H1 (cell line): ENCODE results near the gene ARHGAP24. TPM values are rescaled to one million over a fixed set of nuclear protein-coding genes. Genes with fewer than 3 reads are reported as not detected.

Source experiments
- CTCF ChIA-PET: fragments of 300-600 bp; sonication (Branson Sonifier 250); formaldehyde crosslinking; loops from one replicate; lab custom pipeline; 2021; ENCODE audit not compliant: partially characterized antibody; lab: Charles Lee
- POLR2A ChIA-PET: fragments of 300-600 bp; sonication (Branson Sonifier 250); formaldehyde crosslinking; loops from one replicate; lab custom pipeline; 2021; ENCODE audit warnings: inconsistent platforms; ENCODE audit not compliant: partially characterized antibody; lab: Charles Lee
- DNase-seq, 2 experiments: peaks; one replicate each; pipeline versions ENCODE4 v3.0.0 to v3.0.0-alpha.2; 2010 to 2022; ENCODE audit warnings: low spot score in 2 of 2, low read depth in 1 of 2, mixed read lengths in 1 of 2
- FAIRE-seq: peaks from 2 replicates; lab custom pipeline; 2011; peaks lifted over from hg19 to GRCh38; lab: Jason Lieb, UNC
- H2AFZ ChIP-seq: 2 replicates; pipeline ENCODE4 v1.8.1; 2012; ENCODE audit warnings: low read length, inconsistent platforms
- H2AK5ac ChIP-seq: 2 replicates; pipeline ENCODE4 v1.6.1; 2013; ENCODE audit warnings: low read depth, low read length
- H2BK120ac ChIP-seq: replicated peaks from 2 replicates; pipeline ENCODE3; 2013; ENCODE audit warnings: low read depth, low read length, inconsistent platforms
- H2BK12ac ChIP-seq: 2 replicates; pipeline ENCODE4 v1.6.1; 2013; ENCODE audit warnings: low read depth, low read length
- H2BK15ac ChIP-seq: 2 replicates; pipeline ENCODE4 v1.6.1; 2013; ENCODE audit warnings: low read length
- H2BK20ac ChIP-seq: 2 replicates; pipeline ENCODE4 v1.6.1; 2013; ENCODE audit warnings: low read length
- H2BK5ac ChIP-seq: 2 replicates; pipeline ENCODE4 v1.6.1; 2013; ENCODE audit warnings: low read depth, low read length
- H3K14ac ChIP-seq: 2 replicates; pipeline ENCODE4 v1.6.1; 2013; ENCODE audit warnings: inconsistent platforms; ENCODE audit not compliant: insufficient read length
- H3K18ac ChIP-seq: 2 replicates; pipeline ENCODE4 v1.6.1; 2013; ENCODE audit warnings: low read length; ENCODE audit errors: extremely low read depth
- H3K23ac ChIP-seq: 2 replicates; pipeline ENCODE4 v1.6.1; 2013; ENCODE audit warnings: inconsistent platforms; ENCODE audit not compliant: insufficient read length
- H3K23me2 ChIP-seq: 2 replicates; pipeline ENCODE4 v1.6.1; 2013; ENCODE audit warnings: low read depth, low read length
- H3K27ac ChIP-seq: 2 replicates; pipeline ENCODE4 v1.6.1; 2011; ENCODE audit warnings: low read depth, low read length, inconsistent platforms
- H3K27me3 ChIP-seq, 4 experiments: replicated peaks in 1 of 4; 1 replicate in 1 of 4; 2 replicates in 3 of 4; pipeline versions ENCODE4 v1.6.1 to v1.8.1; 2011 to 2013; ENCODE audit warnings: low read length in 3 of 4, mild to moderate bottlenecking in 3 of 4, inconsistent platforms in 2 of 4, mixed read lengths in 2 of 4, moderate library complexity in 1 of 4; ENCODE audit not compliant: control insufficient read depth in 3 of 4, insufficient read depth in 3 of 4; ENCODE audit errors: extremely low read depth in 1 of 4
- H3K36me3 ChIP-seq, 4 experiments: 2 replicates each; pipeline versions ENCODE4 v1.6.1 to v1.8.1; 2011 to 2013; ENCODE audit warnings: mild to moderate bottlenecking in 4 of 4, low read length in 3 of 4, moderate library complexity in 2 of 4, control low read depth in 1 of 4, inconsistent platforms in 1 of 4; ENCODE audit not compliant: insufficient read depth in 4 of 4, control insufficient read depth in 2 of 4
- H3K4ac ChIP-seq: replicated peaks from 2 replicates; pipeline ENCODE3; 2013; ENCODE audit warnings: low read length, low read depth, mixed read lengths, inconsistent platforms; ENCODE audit not compliant: insufficient read length
- H3K4me1 ChIP-seq, 4 experiments: replicated peaks in 1 of 4; 1 replicate in 1 of 4; 2 replicates in 3 of 4; pipeline versions ENCODE4 v1.6.1 to v1.8.1; 2011 to 2013; ENCODE audit warnings: low read length in 3 of 4, inconsistent platforms in 2 of 4, mixed read lengths in 1 of 4; ENCODE audit not compliant: insufficient read depth in 4 of 4, control insufficient read depth in 3 of 4
- H3K4me2 ChIP-seq, 2 experiments: 2 replicates each; pipeline versions ENCODE4 v1.6.1 to v1.8.1; 2011 to 2013; ENCODE audit warnings: low read depth in 2 of 2, low read length in 2 of 2, control low read depth in 1 of 2, inconsistent platforms in 1 of 2, mild to moderate bottlenecking in 1 of 2; ENCODE audit not compliant: insufficient read depth in 1 of 2
- H3K4me3 ChIP-seq, 4 experiments: fragments of 200-600, 300-600 bp in 1 of 4; sonication (generic), shearing (Covaris generic), sonication (Bioruptor Twin) in 1 of 4; 2 replicates each; pipeline versions ENCODE4 v1.5.1 to v1.8.1; 2011 to 2016; ENCODE audit warnings: low read length in 4 of 4, low read depth in 3 of 4, control low read depth in 2 of 4, inconsistent platforms in 2 of 4, mild to moderate bottlenecking in 2 of 4, mixed read lengths in 1 of 4, moderate library complexity in 1 of 4; ENCODE audit not compliant: insufficient read depth in 2 of 4; ENCODE audit errors: extremely low read depth in 1 of 4
- H3K56ac ChIP-seq: replicated peaks from 2 replicates; pipeline ENCODE3; 2013; ENCODE audit warnings: low read depth, mild to moderate bottlenecking, mixed read lengths, low read length, inconsistent platforms; ENCODE audit not compliant: insufficient read length
- H3K79me1 ChIP-seq: 2 replicates; pipeline ENCODE4 v1.6.1; 2013; ENCODE audit warnings: low read depth, low read length, control low read depth
- H3K79me2 ChIP-seq, 2 experiments: 2 replicates each; pipeline versions ENCODE4 v1.6.1 to v1.8.1; 2012 to 2013; ENCODE audit warnings: low read length in 2 of 2, mild to moderate bottlenecking in 2 of 2, inconsistent platforms in 1 of 2; ENCODE audit not compliant: insufficient read depth in 2 of 2, control insufficient read depth in 1 of 2
- H3K9ac ChIP-seq, 4 experiments: replicated peaks in 1 of 4; 1 replicate in 1 of 4; 2 replicates in 3 of 4; pipeline versions ENCODE4 v1.6.1 to v1.8.1; 2011 to 2013; ENCODE audit warnings: low read depth in 3 of 4, low read length in 3 of 4, control low read depth in 2 of 4, mild to moderate bottlenecking in 2 of 4, moderate library complexity in 2 of 4, inconsistent platforms in 1 of 4; ENCODE audit errors: extremely low read depth in 1 of 4
- H3K9me3 ChIP-seq, 2 experiments: 2 replicates each; pipeline versions ENCODE4 v1.6.1 to v1.8.1; 2012 to 2013; ENCODE audit warnings: mild to moderate bottlenecking in 2 of 2, moderate library complexity in 2 of 2, control low read depth in 1 of 2, inconsistent platforms in 1 of 2, low read depth in 1 of 2, low read length in 1 of 2, mixed read lengths in 1 of 2; ENCODE audit not compliant: insufficient read depth in 2 of 2
- H4K20me1 ChIP-seq, 2 experiments: replicated peaks in 1 of 2; 2 replicates each; pipeline versions ENCODE3 to v1.8.1; 2011 to 2013; ENCODE audit warnings: inconsistent platforms in 2 of 2, low read length in 2 of 2, mild to moderate bottlenecking in 1 of 2; ENCODE audit not compliant: insufficient read depth in 2 of 2, control insufficient read depth in 1 of 2
- H4K5ac ChIP-seq: 2 replicates; pipeline ENCODE4 v1.6.1; 2013; ENCODE audit warnings: low read length, low read depth, mixed read lengths, inconsistent platforms; ENCODE audit not compliant: insufficient read length
- H4K8ac ChIP-seq: 2 replicates; pipeline ENCODE4 v1.8.0; 2013; ENCODE audit warnings: mild to moderate bottlenecking, moderate library complexity, low read length, inconsistent platforms; ENCODE audit not compliant: insufficient read depth; ENCODE audit errors: extremely low read depth
- H4K91ac ChIP-seq: replicated peaks from 2 replicates; pipeline ENCODE3; 2013; ENCODE audit warnings: low read length, mixed read lengths, inconsistent platforms; ENCODE audit not compliant: insufficient read length
- ATF2 ChIP-seq: IDR thresholded peaks from 2 replicates; pipeline ENCODE4 v1.6.1; 2012; ENCODE audit warnings: low read length, inconsistent platforms
- BRCA1 ChIP-seq: IDR thresholded peaks from 2 replicates; pipeline ENCODE4 v1.6.1; 2012; ENCODE audit warnings: low read depth, low read length, improper control_type of control experiment
- CTBP2 ChIP-seq: IDR thresholded peaks from 2 replicates; pipeline ENCODE4 v1.7.0; 2011; ENCODE audit warnings: borderline replicate concordance, mild to moderate bottlenecking, moderate library complexity, mixed read lengths, low read length; ENCODE audit not compliant: insufficient read depth, insufficient read length
- GABPA ChIP-seq: IDR thresholded peaks from 2 replicates; pipeline ENCODE4 v1.6.1; 2011; ENCODE audit warnings: mild to moderate bottlenecking, low read length, moderate library complexity, borderline replicate concordance; ENCODE audit not compliant: insufficient read depth
- JUND ChIP-seq: IDR thresholded peaks from 2 replicates; pipeline ENCODE4 v1.6.1; 2011; ENCODE audit warnings: mild to moderate bottlenecking, improper control_type of control experiment, low read length
- WGBS, 2 experiments: shearing (Covaris generic) in 1 of 2; methylation state at CpG; one replicate each; pipeline versions ENCODE4 v1.1.6 to v1.1.7; 2013 to 2015; ENCODE audit warnings: low lambda C conversion rate in 2 of 2, mixed read lengths in 2 of 2, inconsistent platforms in 1 of 2, low coverage in 1 of 2, missing lambda C conversion rate in 1 of 2; ENCODE audit not compliant: insufficient replicate concordance in 2 of 2, insufficient coverage in 1 of 2, insufficient read length in 1 of 2; ENCODE audit errors: extremely low coverage in 1 of 2, missing lambda C conversion rate in 1 of 2; 5-methylcytosine and 5-hydroxymethylcytosine counted together
- polyA plus RNA-seq, 7 experiments: library from polyadenylated mRNA; depleted of rRNA in 3 of 7; stranded (reverse) in 5 of 7; unstranded in 2 of 7; fragments of >200 nt in 5 of 7; fragments of 200-250 nt in 2 of 7; gene quantifications; 1 replicate in 5 of 7; 2 replicates in 1 of 7; 4 replicates in 1 of 7; pipeline versions ENCODE4 v1.2.1 to v1.2.3, GENCODE V29; 2011 to 2013; ENCODE audit warnings: missing spikeins in 2 of 7, mixed read lengths in 2 of 7
- total RNA-seq: library from RNA; stranded (reverse); fragmentation: NEBNext Ultra II Directional; extraction: Animal tissue kit (Norgen Biotek cat#: 25700); gene quantifications from 2 replicates; pipeline ENCODE4 v1.2.1, GENCODE V29; 2021

Gene ARHGAP24
- total and polyA plus RNA-seq, 2 of the 8 experiments (the other 6 are each of a cell fraction or from before 2014, with no cell fraction given) = 0.08 to 0.50 TPM

GRCh38 chr4:85543832-85544231, 68.9 kb downstream of the ARHGAP24 start:
- no peaks in the 10 kb centered on the region for H4K20me1 ChIP-seq
- no peak overlapping the region for H3K4ac ChIP-seq
- POLR2A ChIA-PET = no interaction called here
- H3K27me3 ChIP-seq = no peaks in the 10 kb centered on the region
- no peak overlapping the region for H3K56ac ChIP-seq
- no peak overlapping the region for H2AFZ ChIP-seq
- H3K23ac ChIP-seq = no peak overlapping the region
- no peaks in the 10 kb centered on the region; a peak in 1 of 8 replicates for H3K36me3 ChIP-seq
- no peak overlapping the region for H3K18ac ChIP-seq
- no peak overlapping the region for H2BK15ac ChIP-seq
- no peak overlapping the region for H3K9ac ChIP-seq
- H3K79me1 ChIP-seq = no peaks in the 10 kb centered on the region
- H3K4me2 ChIP-seq = no peak overlapping the region
- H3K27ac ChIP-seq = no peak overlapping the region
- H4K91ac ChIP-seq = no peak overlapping the region
- TF ChIP-seq ATF2 (peak; percentile 32; the same call in 1 of the 2 replicates), CTBP2 (no peak), JUND (peak; percentile 47; the same call in 1 of the 2 replicates), GABPA (no peak), BRCA1 (no peak)
- TF ChIP-seq, all 59 proteins: peak for 2
- no peak for FAIRE-seq
- Histone ChIP-seq H2BK12ac (no peak overlapping the region), H4K5ac (no peak overlapping the region), H3K23me2 (no peaks in the 10 kb centered on the region), H3K9me3 (no peaks in the 10 kb centered on the region), H3K4me1 (no peaks in the 10 kb centered on the region), H4K8ac (no peak overlapping the region), H2AK5ac (no peak overlapping the region), H2BK20ac (no peak overlapping the region), H2BK5ac (no peak overlapping the region), H3K14ac (no peak overlapping the region), H3K79me2 (no peaks in the 10 kb centered on the region), H2BK120ac (no peak overlapping the region), H3K4me3 (no peak overlapping the region)
- CTCF ChIA-PET = no interaction called here
- WGBS, 2 experiments = 85 to 100% methylated on average over 1 of the region's 1 CpG
- DNase-seq = no peak
